H1 (cell line): ENCODE data around the gene CAMK2A. TPM values are rescaled to one million over a fixed set of nuclear protein-coding genes. Genes with fewer than 3 reads are reported as not detected.

Experiments used
- SIRT6 ChIP-seq: IDR thresholded peaks from one replicate; pipeline ENCODE4 v1.7.1; 2012; ENCODE audit warnings: low read length, inconsistent platforms
- polyA plus RNA-seq, 7 experiments: library from polyadenylated mRNA; depleted of rRNA in 3 of 7; stranded (reverse) in 5 of 7; unstranded in 2 of 7; fragments of >200 nt in 5 of 7; fragments of 200-250 nt in 2 of 7; gene quantifications; 1 replicate in 5 of 7; 2 replicates in 1 of 7; 4 replicates in 1 of 7; pipeline versions ENCODE4 v1.2.1 to v1.2.3, GENCODE V29; 2011 to 2013; ENCODE audit warnings: missing spikeins in 2 of 7, mixed read lengths in 2 of 7
- total RNA-seq: library from RNA; stranded (reverse); fragmentation: NEBNext Ultra II Directional; extraction: Animal tissue kit (Norgen Biotek cat#: 25700); gene quantifications from 2 replicates; pipeline ENCODE4 v1.2.1, GENCODE V29; 2021

CAMK2A gene
- total and polyA plus RNA-seq, 2 of the 8 experiments (the other 6 are each of a cell fraction or from before 2014, with no cell fraction given), result 0.20 to 0.28 TPM

GRCh38 chr5:150211156-150212030 is 78.2 kb downstream of the CAMK2A start (continued):
- no peak for TF ChIP-seq SIRT6
